ENCODE data around the gene CRPPA.
A peak's percentile ranks its signal among the peaks of the same experiment; 100 is the strongest.
"Not testable (repeated sequence)": the region's sequence is repeated elsewhere in the genome, so short reads cannot be mapped to it uniquely, and the experiment has no call there.

The CRPPA gene

GRCh38 chr7:16421333-16422102, at the start of gene CRPPA:
Gene CRPPA, minus strand, starts transcription at chr7:16421538. Its CDS starts 216 bp downstream, at chr7:16421322.
- no peak for DNase-seq (ENCODE audit: low read depth)

DNA sequence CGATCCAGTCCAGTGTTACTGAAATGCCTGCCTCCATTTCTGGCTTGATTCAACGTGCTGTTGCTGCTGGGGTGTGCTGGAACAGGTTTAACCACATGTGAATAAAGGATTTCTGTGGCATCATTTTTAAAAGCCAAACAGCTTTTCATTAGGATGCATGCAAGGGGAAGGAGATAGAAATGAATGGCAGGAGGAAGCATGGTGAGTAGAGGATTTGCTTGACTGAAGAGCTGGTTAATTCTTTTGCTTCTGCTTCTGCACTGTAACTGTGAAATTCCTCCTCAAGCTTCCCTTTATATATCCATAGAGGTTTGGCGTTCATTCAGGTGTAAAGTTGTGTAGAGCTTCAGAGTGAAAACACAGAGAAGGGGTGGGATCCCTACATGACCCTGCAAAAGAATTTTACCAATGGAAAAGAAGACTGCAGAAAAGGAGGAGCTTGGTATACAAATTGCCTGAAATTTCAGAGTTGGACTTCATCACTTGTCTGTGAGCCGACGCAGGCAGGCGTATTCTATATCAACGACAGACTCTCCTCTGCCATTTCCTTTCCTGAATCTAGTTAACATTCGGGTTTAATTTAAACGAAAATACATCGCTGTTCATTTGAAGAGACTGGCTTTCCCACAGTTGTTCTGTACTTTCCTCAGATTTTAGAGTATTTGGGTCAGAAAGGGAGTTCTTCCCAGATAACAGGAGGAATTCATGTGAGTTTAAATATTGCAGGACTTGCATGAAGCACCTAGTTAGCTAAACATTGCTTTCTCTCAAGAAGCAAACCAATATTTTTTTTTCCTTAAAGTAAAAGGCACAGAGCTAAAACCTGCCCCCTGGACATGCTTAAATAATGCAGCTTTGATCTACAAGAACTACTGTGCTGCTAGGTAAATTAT, 44.4 kb upstream of the CRPPA start, which contains the start of gene SOSTDC1:
TSS of gene SOSTDC1 (minus strand) at position 270 of the 893 bp plus-strand sequence. CDS start at position 200, 70 bp downstream.
- no peak for DNase-seq (ENCODE audit: low read depth)

DNA sequence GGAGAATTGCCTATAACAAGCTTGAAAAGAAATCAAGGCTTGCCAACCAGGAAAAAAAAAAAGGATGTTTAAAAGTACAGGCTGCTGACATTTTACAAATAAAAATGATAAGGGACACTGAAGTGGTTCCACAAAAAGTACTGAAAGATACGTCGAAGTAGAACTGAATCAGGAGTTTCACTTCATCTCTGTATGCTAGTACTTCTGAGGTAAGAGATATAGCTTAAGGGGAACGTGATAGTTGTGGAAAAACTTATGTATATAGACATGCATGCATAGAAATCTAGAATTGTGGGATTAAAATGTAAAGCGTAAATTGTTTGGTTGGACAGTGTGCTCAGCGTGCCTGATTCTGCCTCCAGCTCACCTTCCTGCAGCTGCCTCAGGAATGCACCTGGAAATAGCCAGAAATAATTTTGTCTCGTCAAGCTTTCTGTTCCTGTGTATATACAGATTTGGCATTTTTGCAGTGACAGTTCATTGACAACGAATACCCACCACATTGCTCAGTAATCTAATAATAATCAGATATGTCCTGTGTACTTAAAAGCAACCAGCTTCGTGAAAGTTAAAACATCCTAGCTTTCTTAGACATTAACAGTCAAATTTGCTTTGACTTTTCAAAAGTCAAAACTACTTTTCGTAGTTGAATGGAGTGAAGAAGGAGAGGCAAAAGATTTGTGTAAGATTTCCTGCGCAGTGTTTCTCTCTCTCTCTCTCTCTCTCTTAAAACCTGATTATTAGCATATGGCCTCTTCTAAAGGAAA, 42.8 kb upstream of the CRPPA start:
- DNase-seq (ENCODE audit: low read depth) = no peak

DNA sequence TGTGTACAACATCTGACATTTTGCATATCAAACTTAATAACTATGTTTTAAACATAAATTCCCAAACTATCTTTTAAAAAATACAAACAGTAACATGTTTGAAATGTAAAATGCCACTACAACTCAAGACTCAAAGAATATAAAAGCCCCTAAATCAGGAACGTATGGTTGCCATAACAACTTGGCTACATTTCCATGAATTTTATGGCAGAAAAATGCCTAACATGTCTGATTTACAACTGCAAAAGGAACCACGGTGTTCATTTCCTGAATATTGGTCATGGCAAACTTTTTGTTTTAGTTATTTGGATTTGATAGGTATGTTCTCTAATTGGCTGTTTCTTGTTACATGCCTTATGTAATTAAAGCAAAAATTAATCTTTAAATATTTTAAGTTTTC, 42.2 kb upstream of the CRPPA start:
- no peak for DNase-seq (ENCODE audit: low read depth)

DNA sequence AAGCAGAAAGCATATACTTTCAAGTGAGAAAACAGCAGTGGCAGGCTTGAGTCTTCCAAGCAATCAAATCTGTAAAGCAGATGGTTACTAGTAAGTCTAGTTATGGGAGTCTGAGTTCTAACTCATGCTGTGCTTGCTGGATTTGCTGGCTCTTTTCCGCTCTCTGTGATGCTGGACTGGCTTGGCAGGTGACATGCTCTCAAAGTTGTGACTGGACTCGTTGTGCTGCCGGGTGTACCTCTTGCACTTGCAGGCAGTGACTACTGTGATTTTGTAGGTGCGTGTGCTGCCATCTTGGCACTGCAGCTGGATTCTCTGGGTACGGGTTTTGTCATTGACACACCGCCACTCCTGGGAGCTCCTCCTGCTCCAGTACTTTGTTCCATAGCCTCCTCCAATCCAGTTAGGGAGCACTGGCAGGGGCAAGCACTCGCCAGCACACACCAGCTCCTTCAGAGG, 41.1 kb upstream of the CRPPA start:
- no peak for DNase-seq (ENCODE audit: low read depth)

GRCh38 chr7:16460789-16461493, 39.6 kb upstream of the CRPPA start:
- DNase-seq (ENCODE audit: low read depth) = no peak

- not testable (repeated sequence) for DNase-seq (ENCODE audit: low read depth)
These were observed 35.0 kb upstream of the CRPPA start for GRCh38 chr7:16456303-16456702.

DNA sequence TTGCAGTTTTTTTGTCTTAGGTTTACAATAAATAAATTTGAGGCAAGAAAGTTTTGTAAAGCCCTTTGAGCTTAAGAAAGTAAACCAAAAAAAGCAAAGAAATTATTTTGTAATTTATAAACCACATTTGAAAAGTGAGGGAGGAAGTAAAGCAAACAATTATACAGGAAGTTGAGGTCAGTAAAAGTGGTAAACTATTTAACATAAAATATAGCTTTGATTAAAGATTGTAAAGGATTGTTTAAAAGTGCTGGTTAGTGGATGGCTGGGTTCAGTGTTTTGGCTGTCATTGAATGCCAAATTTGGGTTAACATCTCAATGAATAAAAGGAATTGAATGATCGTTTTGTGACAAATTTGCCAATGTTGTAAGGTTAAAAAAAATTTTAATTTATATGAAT, 34.3 kb upstream of the CRPPA start:
- no peak for DNase-seq (ENCODE audit: low read depth)

DNA sequence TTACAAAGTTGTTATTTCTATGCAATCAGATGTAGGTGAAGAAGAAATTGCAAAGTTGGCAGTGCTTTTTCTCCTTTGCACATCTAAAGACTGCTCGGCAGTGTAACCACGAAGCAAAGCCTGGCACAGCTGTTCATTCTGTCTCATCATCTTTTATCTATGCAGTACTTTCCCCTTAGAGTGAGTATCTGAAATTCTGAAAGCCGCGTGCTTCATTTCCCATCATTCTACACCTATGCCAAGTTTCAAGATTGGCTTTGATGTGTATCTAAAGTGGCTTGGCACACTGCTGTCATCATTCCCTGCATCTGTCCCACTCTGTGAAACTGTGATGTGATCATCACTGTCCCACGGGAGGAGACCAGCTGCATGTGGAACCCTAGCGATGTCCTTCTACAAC, 29.0 kb upstream of the CRPPA start:
- DNase-seq (ENCODE audit: low read depth) = no peak

- no peak for DNase-seq (ENCODE audit: low read depth)
These were observed 26.5 kb upstream of the CRPPA start for GRCh38 chr7:16447876-16448275.

DNA sequence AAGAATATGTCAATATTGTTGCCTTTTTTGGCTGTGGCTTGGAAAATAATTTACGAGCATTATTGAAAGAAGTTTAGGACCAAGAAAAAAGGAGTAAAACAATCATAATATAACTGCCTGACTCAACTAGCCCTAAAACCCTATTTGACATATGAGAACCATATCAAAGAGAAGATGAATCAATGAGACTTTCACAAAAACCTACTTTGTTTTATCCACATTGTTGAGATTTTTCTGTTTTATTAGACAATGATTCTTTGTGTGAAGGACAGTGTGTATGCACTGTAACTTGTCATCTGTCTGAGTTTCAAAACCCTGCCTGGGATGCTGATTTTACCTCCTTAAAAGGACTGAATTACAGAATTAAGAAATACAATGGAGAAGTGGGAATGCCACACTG, 25.2 kb upstream of the CRPPA start:
- no peak for DNase-seq (ENCODE audit: low read depth)

DNA sequence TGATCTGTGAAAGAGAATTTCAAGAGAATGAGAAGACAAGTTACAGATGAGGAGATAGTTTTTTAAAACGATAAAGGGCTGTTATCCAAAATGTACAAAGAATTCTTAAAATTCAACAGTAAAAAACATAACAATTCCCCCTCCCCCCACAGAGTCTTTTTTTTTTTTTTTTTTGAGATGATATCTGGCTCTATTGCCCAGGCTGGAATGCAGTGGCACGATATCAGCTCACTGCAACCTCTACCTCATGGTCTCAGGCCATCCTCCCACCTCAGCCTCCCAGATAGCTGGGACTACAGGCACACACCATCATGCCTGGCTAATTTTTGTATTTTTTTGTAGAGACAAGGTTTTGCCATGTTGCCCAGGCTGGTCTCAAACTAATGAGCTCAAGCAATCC, 22.5 kb upstream of the CRPPA start:
- not testable (repeated sequence) for DNase-seq (ENCODE audit: low read depth)

DNA sequence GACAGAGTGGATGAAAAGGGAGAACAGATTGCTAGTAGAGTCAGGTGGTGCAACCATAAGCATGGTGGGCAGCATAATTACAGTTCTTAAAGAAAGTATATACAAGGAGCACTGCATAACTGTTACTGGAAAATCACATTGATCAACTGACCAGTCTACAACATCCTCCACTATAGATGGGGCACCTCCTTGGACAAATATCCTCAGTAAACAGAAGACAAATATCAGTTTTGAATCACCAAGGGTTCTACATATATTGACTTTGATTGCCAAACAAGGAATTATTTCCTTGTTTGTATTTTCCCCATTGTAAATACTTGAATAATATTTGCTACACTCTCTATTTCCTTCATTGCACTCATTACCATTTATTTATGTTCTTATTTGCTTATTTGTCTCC, 17.6 kb upstream of the CRPPA start:
- DNase-seq (ENCODE audit: low read depth) = no peak

- DNase-seq (ENCODE audit: low read depth) = no peak
These were observed 15.0 kb upstream of the CRPPA start for GRCh38 chr7:16436306-16436705.

GRCh38 chr7:16433568-16434122, 12.3 kb upstream of the CRPPA start:
- no peak for DNase-seq (ENCODE audit: low read depth)

GRCh38 chr7:16432425-16432731, 11.0 kb upstream of the CRPPA start:
- no peak for DNase-seq (ENCODE audit: low read depth)

DNA sequence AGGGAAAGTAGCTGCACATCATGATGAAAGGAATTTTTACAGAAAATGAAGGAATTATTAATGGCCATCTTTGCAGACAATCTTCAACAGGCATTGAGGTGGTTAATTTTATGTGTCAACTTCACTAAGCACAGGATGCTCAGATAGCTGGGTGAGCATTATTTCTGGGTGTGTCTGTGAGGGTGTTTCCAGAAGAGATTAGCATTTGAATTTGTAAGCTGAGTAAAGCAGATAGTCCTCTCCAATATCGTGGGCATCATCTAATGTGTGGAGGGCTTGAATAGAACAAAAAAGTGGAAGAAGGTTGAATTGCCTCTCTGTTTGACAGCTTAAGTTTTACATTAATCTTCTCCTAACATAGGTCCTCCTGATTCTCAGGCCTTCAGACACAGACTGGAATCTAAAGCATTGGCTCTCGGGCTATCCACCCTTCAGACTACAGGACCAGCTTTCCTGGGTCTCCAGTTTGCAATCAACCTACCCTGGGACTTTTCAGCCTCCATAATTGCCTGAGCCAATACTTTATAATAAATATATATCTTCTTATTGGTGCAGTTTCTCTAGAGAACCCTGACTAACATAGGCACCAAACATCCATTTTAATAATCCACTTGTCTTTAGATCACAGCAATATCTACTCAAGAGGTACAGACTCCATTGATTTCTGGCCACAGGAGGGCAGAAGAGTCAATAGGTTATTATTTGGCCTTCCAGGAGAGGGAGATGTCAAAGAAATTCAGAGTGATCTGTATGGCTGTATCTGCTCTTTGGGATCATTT, 10.5 kb upstream of the CRPPA start:
- no peak for DNase-seq (ENCODE audit: low read depth)

- DNase-seq (ENCODE audit: low read depth) = no peak
These were observed 8.8 kb upstream of the CRPPA start for GRCh38 chr7:16430133-16430532.

- DNase-seq (ENCODE audit: low read depth) = peak; percentile 84
These were observed 7.3 kb upstream of the CRPPA start for GRCh38 chr7:16428672-16429071.

GRCh38 chr7:16428182-16428581, 6.8 kb upstream of the CRPPA start:
- DNase-seq (ENCODE audit: low read depth) = no peak

DNA sequence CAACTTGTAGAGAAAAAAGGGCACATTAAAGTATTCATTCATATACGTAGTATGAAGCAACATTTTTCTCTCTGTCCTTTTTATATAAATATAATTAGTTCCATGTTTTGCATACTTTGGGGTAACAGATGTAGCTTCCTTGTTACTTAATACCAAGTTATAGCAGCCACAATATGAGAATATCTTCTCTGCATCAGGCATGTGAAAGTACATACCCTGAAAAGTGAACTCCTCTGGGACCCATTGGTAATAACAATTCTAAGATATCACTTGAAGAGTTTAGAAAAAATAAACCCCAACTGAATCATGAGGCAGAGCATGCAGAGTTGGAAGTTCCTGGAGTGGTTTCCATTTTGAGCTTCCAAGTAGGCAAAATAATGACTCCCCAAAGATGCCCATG, 2.4 kb upstream of the CRPPA start:
- no peak for DNase-seq (ENCODE audit: low read depth)
